H1 (cell line): ENCODE data around the gene RHOXF2. TPM values are rescaled to one million over a fixed set of nuclear protein-coding genes. Genes with fewer than 3 reads are reported as not detected.

Source experiments
- CTCF ChIA-PET: fragments of 300-600 bp; sonication (Branson Sonifier 250); formaldehyde crosslinking; loops from one replicate; lab custom pipeline; 2021; ENCODE audit not compliant: partially characterized antibody; lab: Charles Lee
- POLR2A ChIA-PET: fragments of 300-600 bp; sonication (Branson Sonifier 250); formaldehyde crosslinking; loops from one replicate; lab custom pipeline; 2021; ENCODE audit warnings: inconsistent platforms; ENCODE audit not compliant: partially characterized antibody; lab: Charles Lee
- DNase-seq, 2 experiments: peaks; one replicate each; pipeline versions ENCODE4 v3.0.0 to v3.0.0-alpha.2; 2010 to 2022; ENCODE audit warnings: low spot score in 2 of 2, low read depth in 1 of 2, mixed read lengths in 1 of 2
- FAIRE-seq: peaks from 2 replicates; lab custom pipeline; 2011; peaks lifted over from hg19 to GRCh38; lab: Jason Lieb, UNC
- H2AFZ ChIP-seq: 2 replicates; pipeline ENCODE4 v1.8.1; 2012; ENCODE audit warnings: low read length, inconsistent platforms
- H2AK5ac ChIP-seq: 2 replicates; pipeline ENCODE4 v1.6.1; 2013; ENCODE audit warnings: low read depth, low read length
- H2BK120ac ChIP-seq: replicated peaks from 2 replicates; pipeline ENCODE3; 2013; ENCODE audit warnings: low read depth, low read length, inconsistent platforms
- H2BK12ac ChIP-seq: 2 replicates; pipeline ENCODE4 v1.6.1; 2013; ENCODE audit warnings: low read depth, low read length
- H2BK15ac ChIP-seq: 2 replicates; pipeline ENCODE4 v1.6.1; 2013; ENCODE audit warnings: low read length
- H2BK20ac ChIP-seq: 2 replicates; pipeline ENCODE4 v1.6.1; 2013; ENCODE audit warnings: low read length
- H2BK5ac ChIP-seq: 2 replicates; pipeline ENCODE4 v1.6.1; 2013; ENCODE audit warnings: low read depth, low read length
- H3K14ac ChIP-seq: 2 replicates; pipeline ENCODE4 v1.6.1; 2013; ENCODE audit warnings: inconsistent platforms; ENCODE audit not compliant: insufficient read length
- H3K18ac ChIP-seq: 2 replicates; pipeline ENCODE4 v1.6.1; 2013; ENCODE audit warnings: low read length; ENCODE audit errors: extremely low read depth
- H3K23ac ChIP-seq: 2 replicates; pipeline ENCODE4 v1.6.1; 2013; ENCODE audit warnings: inconsistent platforms; ENCODE audit not compliant: insufficient read length
- H3K23me2 ChIP-seq: 2 replicates; pipeline ENCODE4 v1.6.1; 2013; ENCODE audit warnings: low read depth, low read length
- H3K27ac ChIP-seq: 2 replicates; pipeline ENCODE4 v1.6.1; 2011; ENCODE audit warnings: low read depth, low read length, inconsistent platforms
- H3K27me3 ChIP-seq, 4 experiments: replicated peaks in 1 of 4; 1 replicate in 1 of 4; 2 replicates in 3 of 4; pipeline versions ENCODE4 v1.6.1 to v1.8.1; 2011 to 2013; ENCODE audit warnings: low read length in 3 of 4, mild to moderate bottlenecking in 3 of 4, inconsistent platforms in 2 of 4, mixed read lengths in 2 of 4, moderate library complexity in 1 of 4; ENCODE audit not compliant: control insufficient read depth in 3 of 4, insufficient read depth in 3 of 4; ENCODE audit errors: extremely low read depth in 1 of 4
- H3K36me3 ChIP-seq, 4 experiments: 2 replicates each; pipeline versions ENCODE4 v1.6.1 to v1.8.1; 2011 to 2013; ENCODE audit warnings: mild to moderate bottlenecking in 4 of 4, low read length in 3 of 4, moderate library complexity in 2 of 4, control low read depth in 1 of 4, inconsistent platforms in 1 of 4; ENCODE audit not compliant: insufficient read depth in 4 of 4, control insufficient read depth in 2 of 4
- H3K4ac ChIP-seq: replicated peaks from 2 replicates; pipeline ENCODE3; 2013; ENCODE audit warnings: low read length, low read depth, mixed read lengths, inconsistent platforms; ENCODE audit not compliant: insufficient read length
- H3K4me1 ChIP-seq, 4 experiments: replicated peaks in 1 of 4; 1 replicate in 1 of 4; 2 replicates in 3 of 4; pipeline versions ENCODE4 v1.6.1 to v1.8.1; 2011 to 2013; ENCODE audit warnings: low read length in 3 of 4, inconsistent platforms in 2 of 4, mixed read lengths in 1 of 4; ENCODE audit not compliant: insufficient read depth in 4 of 4, control insufficient read depth in 3 of 4
- H3K4me2 ChIP-seq, 2 experiments: 2 replicates each; pipeline versions ENCODE4 v1.6.1 to v1.8.1; 2011 to 2013; ENCODE audit warnings: low read depth in 2 of 2, low read length in 2 of 2, control low read depth in 1 of 2, inconsistent platforms in 1 of 2, mild to moderate bottlenecking in 1 of 2; ENCODE audit not compliant: insufficient read depth in 1 of 2
- H3K4me3 ChIP-seq, 4 experiments: fragments of 200-600, 300-600 bp in 1 of 4; sonication (generic), shearing (Covaris generic), sonication (Bioruptor Twin) in 1 of 4; 2 replicates each; pipeline versions ENCODE4 v1.5.1 to v1.8.1; 2011 to 2016; ENCODE audit warnings: low read length in 4 of 4, low read depth in 3 of 4, control low read depth in 2 of 4, inconsistent platforms in 2 of 4, mild to moderate bottlenecking in 2 of 4, mixed read lengths in 1 of 4, moderate library complexity in 1 of 4; ENCODE audit not compliant: insufficient read depth in 2 of 4; ENCODE audit errors: extremely low read depth in 1 of 4
- H3K56ac ChIP-seq: replicated peaks from 2 replicates; pipeline ENCODE3; 2013; ENCODE audit warnings: low read depth, mild to moderate bottlenecking, mixed read lengths, low read length, inconsistent platforms; ENCODE audit not compliant: insufficient read length
- H3K79me1 ChIP-seq: 2 replicates; pipeline ENCODE4 v1.6.1; 2013; ENCODE audit warnings: low read depth, low read length, control low read depth
- H3K79me2 ChIP-seq, 2 experiments: 2 replicates each; pipeline versions ENCODE4 v1.6.1 to v1.8.1; 2012 to 2013; ENCODE audit warnings: low read length in 2 of 2, mild to moderate bottlenecking in 2 of 2, inconsistent platforms in 1 of 2; ENCODE audit not compliant: insufficient read depth in 2 of 2, control insufficient read depth in 1 of 2
- H3K9ac ChIP-seq, 4 experiments: replicated peaks in 1 of 4; 1 replicate in 1 of 4; 2 replicates in 3 of 4; pipeline versions ENCODE4 v1.6.1 to v1.8.1; 2011 to 2013; ENCODE audit warnings: low read depth in 3 of 4, low read length in 3 of 4, control low read depth in 2 of 4, mild to moderate bottlenecking in 2 of 4, moderate library complexity in 2 of 4, inconsistent platforms in 1 of 4; ENCODE audit errors: extremely low read depth in 1 of 4
- H3K9me3 ChIP-seq, 2 experiments: 2 replicates each; pipeline versions ENCODE4 v1.6.1 to v1.8.1; 2012 to 2013; ENCODE audit warnings: mild to moderate bottlenecking in 2 of 2, moderate library complexity in 2 of 2, control low read depth in 1 of 2, inconsistent platforms in 1 of 2, low read depth in 1 of 2, low read length in 1 of 2, mixed read lengths in 1 of 2; ENCODE audit not compliant: insufficient read depth in 2 of 2
- H4K20me1 ChIP-seq, 2 experiments: replicated peaks in 1 of 2; 2 replicates each; pipeline versions ENCODE3 to v1.8.1; 2011 to 2013; ENCODE audit warnings: inconsistent platforms in 2 of 2, low read length in 2 of 2, mild to moderate bottlenecking in 1 of 2; ENCODE audit not compliant: insufficient read depth in 2 of 2, control insufficient read depth in 1 of 2
- H4K5ac ChIP-seq: 2 replicates; pipeline ENCODE4 v1.6.1; 2013; ENCODE audit warnings: low read length, low read depth, mixed read lengths, inconsistent platforms; ENCODE audit not compliant: insufficient read length
- H4K8ac ChIP-seq: 2 replicates; pipeline ENCODE4 v1.8.0; 2013; ENCODE audit warnings: mild to moderate bottlenecking, moderate library complexity, low read length, inconsistent platforms; ENCODE audit not compliant: insufficient read depth; ENCODE audit errors: extremely low read depth
- H4K91ac ChIP-seq: replicated peaks from 2 replicates; pipeline ENCODE3; 2013; ENCODE audit warnings: low read length, mixed read lengths, inconsistent platforms; ENCODE audit not compliant: insufficient read length
- CBX5 ChIP-seq: fragments of 300-800, 300-1000 bp; sonication (generic); IDR thresholded peaks from 2 replicates; pipeline ENCODE4 v1.7.1; 2016; ENCODE audit warnings: antibody characterized with exemption, low read length, low read depth
- KDM1A ChIP-seq: fragments of 200-600, 300-600 bp; sonication (generic); IDR thresholded peaks from 2 replicates; pipeline ENCODE4 v1.7.1; 2016; ENCODE audit warnings: mild to moderate bottlenecking, low read length, borderline replicate concordance
- RXRA ChIP-seq: IDR thresholded peaks from 2 replicates; pipeline ENCODE4 v1.6.1; 2011; ENCODE audit warnings: low read depth, mild to moderate bottlenecking, low read length, moderate library complexity; ENCODE audit not compliant: insufficient read depth
- SP1 ChIP-seq: IDR thresholded peaks from 2 replicates; pipeline ENCODE4 v1.6.1; 2011; ENCODE audit warnings: low read depth, low read length
- WGBS, 2 experiments: shearing (Covaris generic) in 1 of 2; methylation state at CpG; one replicate each; pipeline versions ENCODE4 v1.1.6 to v1.1.7; 2013 to 2015; ENCODE audit warnings: low lambda C conversion rate in 2 of 2, mixed read lengths in 2 of 2, inconsistent platforms in 1 of 2, low coverage in 1 of 2, missing lambda C conversion rate in 1 of 2; ENCODE audit not compliant: insufficient replicate concordance in 2 of 2, insufficient coverage in 1 of 2, insufficient read length in 1 of 2; ENCODE audit errors: extremely low coverage in 1 of 2, missing lambda C conversion rate in 1 of 2; 5-methylcytosine and 5-hydroxymethylcytosine counted together
- polyA plus RNA-seq, 7 experiments: library from polyadenylated mRNA; depleted of rRNA in 3 of 7; stranded (reverse) in 5 of 7; unstranded in 2 of 7; fragments of >200 nt in 5 of 7; fragments of 200-250 nt in 2 of 7; gene quantifications; 1 replicate in 5 of 7; 2 replicates in 1 of 7; 4 replicates in 1 of 7; pipeline versions ENCODE4 v1.2.1 to v1.2.3, GENCODE V29; 2011 to 2013; ENCODE audit warnings: missing spikeins in 2 of 7, mixed read lengths in 2 of 7
- total RNA-seq: library from RNA; stranded (reverse); fragmentation: NEBNext Ultra II Directional; extraction: Animal tissue kit (Norgen Biotek cat#: 25700); gene quantifications from 2 replicates; pipeline ENCODE4 v1.2.1, GENCODE V29; 2021
- TF ChIP-seq, protein P1 (sequence below), 3 experiments: IDR thresholded peaks; 1 replicate in 2 of 3; 2 replicates in 1 of 3; pipeline versions ENCODE4 v1.5.1 to v1.6.1; 2011; ENCODE audit warnings: low read length in 3 of 3, mild to moderate bottlenecking in 3 of 3, inconsistent platforms in 2 of 3, low read depth in 1 of 3, moderate library complexity in 1 of 3; ENCODE audit not compliant: insufficient read depth in 1 of 3; ENCODE audit errors: control extremely low read depth in 1 of 3

The RHOXF2 gene
- total and polyA plus RNA-seq, 2 of the 8 experiments (the other 6 are each of a cell fraction or from before 2014, with no cell fraction given) = not detected

DNA sequence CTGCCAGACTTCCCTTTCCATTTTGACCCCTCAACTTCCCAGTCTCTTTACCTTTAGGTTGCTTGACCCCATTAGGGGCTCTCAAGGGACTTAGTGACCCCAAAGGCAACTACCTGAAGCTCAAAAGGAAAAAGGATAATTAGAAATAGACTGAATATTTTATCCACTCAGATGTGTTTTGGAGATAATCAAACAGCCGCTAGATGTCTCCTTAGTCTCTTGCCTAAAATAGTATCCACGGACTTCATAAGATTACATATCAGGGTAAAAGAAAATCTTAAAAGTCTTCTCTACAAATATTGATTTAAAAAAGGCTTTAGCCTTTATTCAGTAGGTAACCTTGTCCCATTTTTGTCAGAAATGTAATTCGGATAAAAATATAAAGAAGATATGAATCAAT is 21.0 kb upstream of the RHOXF2 start:
- peaks cover 0 to 6% (median 3%) of the 10 kb centered on the region in 4 experiments; a peak in 3 of 7 replicates for H3K4me1 ChIP-seq
- no peak overlapping the region for H3K56ac ChIP-seq
- POLR2A ChIA-PET = no interaction called here
- no peaks in the 10 kb centered on the region for H3K23me2 ChIP-seq
- H3K23ac ChIP-seq = no peak overlapping the region
- H4K20me1 ChIP-seq = no peaks in the 10 kb centered on the region
- no peak for TF ChIP-seq RXRA
- TF ChIP-seq SP1 = no peak
- TF ChIP-seq KDM1A = no peak
- TF ChIP-seq, protein P1, sequence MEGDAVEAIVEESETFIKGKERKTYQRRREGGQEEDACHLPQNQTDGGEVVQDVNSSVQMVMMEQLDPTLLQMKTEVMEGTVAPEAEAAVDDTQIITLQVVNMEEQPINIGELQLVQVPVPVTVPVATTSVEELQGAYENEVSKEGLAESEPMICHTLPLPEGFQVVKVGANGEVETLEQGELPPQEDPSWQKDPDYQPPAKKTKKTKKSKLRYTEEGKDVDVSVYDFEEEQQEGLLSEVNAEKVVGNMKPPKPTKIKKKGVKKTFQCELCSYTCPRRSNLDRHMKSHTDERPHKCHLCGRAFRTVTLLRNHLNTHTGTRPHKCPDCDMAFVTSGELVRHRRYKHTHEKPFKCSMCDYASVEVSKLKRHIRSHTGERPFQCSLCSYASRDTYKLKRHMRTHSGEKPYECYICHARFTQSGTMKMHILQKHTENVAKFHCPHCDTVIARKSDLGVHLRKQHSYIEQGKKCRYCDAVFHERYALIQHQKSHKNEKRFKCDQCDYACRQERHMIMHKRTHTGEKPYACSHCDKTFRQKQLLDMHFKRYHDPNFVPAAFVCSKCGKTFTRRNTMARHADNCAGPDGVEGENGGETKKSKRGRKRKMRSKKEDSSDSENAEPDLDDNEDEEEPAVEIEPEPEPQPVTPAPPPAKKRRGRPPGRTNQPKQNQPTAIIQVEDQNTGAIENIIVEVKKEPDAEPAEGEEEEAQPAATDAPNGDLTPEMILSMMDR (IDR thresholded peaks at IDR 0.05; ENCODE audit: control extremely low read depth in 1 of 3, insufficient read depth in 1 of 3, low read depth in 1 of 3, low read length in 3 of 3) = no peak
- no peak for TF ChIP-seq CBX5
- TF ChIP-seq, all 59 proteins: peak for 0
- H2BK120ac ChIP-seq = no peak overlapping the region
- no peak overlapping the region for H2BK20ac ChIP-seq
- no peaks in the 10 kb centered on the region for H3K36me3 ChIP-seq
- FAIRE-seq (no peak), DNase-seq (no peak)
- H3K27ac ChIP-seq = no peak overlapping the region
- H4K8ac ChIP-seq = no peak overlapping the region
- no peak overlapping the region for H3K4me2 ChIP-seq
- no peaks in the 10 kb centered on the region for H3K27me3 ChIP-seq
- no peak overlapping the region for H2AK5ac ChIP-seq
- no peak overlapping the region for H2BK5ac ChIP-seq
- H3K4me3 ChIP-seq = no peak overlapping the region
- H3K9ac ChIP-seq = no peak overlapping the region
- no peak overlapping the region for H4K91ac ChIP-seq
- H3K4ac ChIP-seq = no peak overlapping the region
- H2AFZ ChIP-seq = no peak overlapping the region
- no peak overlapping the region for H2BK12ac ChIP-seq
- WGBS, 2 experiments = 76% methylated on average over 3 of the region's 3 CpGs; no CpG with 5 or more reads in 1 of the 2 experiments
- CTCF ChIA-PET = no interaction called here
- no peak overlapping the region for H3K14ac ChIP-seq
- no peaks in the 10 kb centered on the region for H3K79me2 ChIP-seq
- H2BK15ac ChIP-seq = no peak overlapping the region
- H3K79me1 ChIP-seq = no peaks in the 10 kb centered on the region
- no peaks in the 10 kb centered on the region for H3K9me3 ChIP-seq
- H3K18ac ChIP-seq = no peak overlapping the region; the same call in 1 of the 2 replicates
- no peak overlapping the region for H4K5ac ChIP-seq
